Omental fat pad (tissue), 4 donors: ENCODE measurements around the gene ADGRL1. TPM values are rescaled to one million over a fixed set of nuclear protein-coding genes. Genes with fewer than 3 reads are reported as not detected.

Experiments used
- ATAC-seq: fragments of 150-250 bp; one replicate; pipeline ENCODE4 v1.9.1; 2016; ENCODE audit warnings: mild to moderate bottlenecking, moderate library complexity; ENCODE audit not compliant: low FRiP score
- DNase-seq: peaks from one replicate; pipeline ENCODE4 v3.0.0-alpha.2; 2019; ENCODE audit warnings: low spot score
- CTCF ChIP-seq, 3 donors: fragments of 450-650 bp; IDR thresholded peaks; one replicate each; pipeline ENCODE4 v1.5.1; 2016 to 2017; ENCODE audit warnings: antibody characterized with exemption in 3 of 3, mild to moderate bottlenecking in 3 of 3, moderate library complexity in 2 of 3
- total RNA-seq, 4 donors: library from RNA; depleted of rRNA; stranded (reverse); fragments of >200 nt; gene quantifications; one replicate each; pipeline ENCODE4 v1.1.0, GENCODE V29; 2016

ADGRL1 gene
- total RNA-seq, 4 donors from 2014 or later: 7.7 to 18.0 (median 13.9) TPM

DNA sequence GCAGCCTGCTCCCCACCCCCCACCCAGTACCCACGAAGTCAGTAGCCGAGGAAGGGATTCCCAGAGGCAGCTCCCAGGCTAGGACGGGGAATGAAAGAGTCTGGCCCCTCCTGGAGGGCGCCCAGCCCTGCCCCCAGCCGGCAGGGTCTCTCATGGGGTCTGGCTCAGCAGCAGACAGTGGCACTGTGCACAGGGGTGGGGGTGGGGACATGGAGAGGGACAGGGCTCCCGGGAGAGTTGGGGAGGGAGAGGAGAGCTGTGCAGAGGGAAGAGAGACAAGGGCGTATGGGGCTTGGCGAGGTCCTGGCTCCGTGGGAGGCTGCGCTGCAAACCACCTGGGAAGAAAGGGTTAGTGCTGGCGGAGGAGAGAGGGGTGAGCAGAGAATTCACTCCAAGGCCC is 41.9 kb downstream of the ADGRL1 start:
- no peak for ATAC-seq
- no peak for TF ChIP-seq CTCF (IDR thresholded peaks at IDR 0.05)

DNA sequence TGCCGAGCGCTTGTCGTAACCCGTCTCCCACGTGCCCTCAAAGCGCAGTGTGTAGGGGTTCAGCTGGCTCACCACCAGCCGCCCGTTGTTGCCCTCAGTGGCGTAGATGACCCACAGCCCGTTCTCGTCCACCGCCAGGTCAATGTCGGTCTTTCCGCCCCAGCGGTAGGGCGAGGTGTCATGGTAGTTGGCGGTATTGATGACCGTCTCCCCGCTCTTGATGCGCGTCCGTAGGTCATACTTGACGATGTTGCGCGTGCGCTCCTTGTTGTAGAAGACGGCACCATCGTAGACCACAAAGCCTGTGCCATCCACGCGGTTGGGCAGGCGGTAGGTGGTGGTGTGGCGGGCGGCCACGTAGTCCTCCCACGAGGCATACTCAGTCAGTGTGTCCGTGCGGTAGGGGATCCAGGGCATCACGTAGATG is 43.1 kb downstream of the ADGRL1 start:
- TF ChIP-seq CTCF (IDR thresholded peaks at IDR 0.05): no peak
- no peak for ATAC-seq
- no peak for DNase-seq

More for the DNA sequence above, 41.9 kb downstream of the ADGRL1 start:
- no peak for DNase-seq

DNA sequence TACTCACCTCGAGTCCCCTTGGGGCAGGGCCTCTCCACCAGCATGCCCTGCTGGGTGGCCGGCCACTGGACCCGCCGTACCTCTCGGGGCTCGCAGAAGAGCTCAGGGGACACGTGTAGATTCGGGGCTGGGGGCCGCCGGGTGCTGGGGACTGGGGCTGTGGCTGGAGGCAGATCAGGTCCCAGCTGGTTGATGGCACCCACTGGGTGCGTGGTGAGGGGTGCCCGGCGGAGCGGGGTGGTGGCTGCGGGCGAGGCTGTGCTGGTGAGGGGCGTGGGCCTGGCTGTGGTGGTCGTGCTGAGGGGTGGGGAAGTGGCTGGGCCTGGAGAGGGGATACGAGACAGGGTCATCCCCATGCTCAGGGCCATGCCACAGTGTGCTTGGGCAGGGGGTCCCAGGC is 44.7 kb downstream of the ADGRL1 start:
- ATAC-seq (no peak), DNase-seq (no peak)
- no peak for TF ChIP-seq CTCF (IDR thresholded peaks at IDR 0.05)

- no peak for ATAC-seq
- TF ChIP-seq CTCF (IDR thresholded peaks at IDR 0.05): no peak
- DNase-seq: no peak
These were observed 45.8 kb downstream of the ADGRL1 start for GRCh38 chr19:14160017-14160703.

GRCh38 chr19:14159059-14159458 is 46.9 kb downstream of the ADGRL1 start:
- TF ChIP-seq CTCF (IDR thresholded peaks at IDR 0.05): no peak
- DNase-seq (no peak), ATAC-seq (no peak)

GRCh38 chr19:14158276-14159023 is 47.5 kb downstream of the ADGRL1 start:
- TF ChIP-seq CTCF (IDR thresholded peaks at IDR 0.05): no peak
- ATAC-seq (no peak), DNase-seq (no peak)
